Liver (tissue), 9 donors: ENCODE data around the gene XPR1. TPM values are rescaled to one million over a fixed set of nuclear protein-coding genes. Genes with fewer than 3 reads are reported as not detected.

Experiments used
- DNase-seq: peaks from one replicate; pipeline ENCODE4 v3.0.0-alpha.2; 2017; ENCODE audit warnings: low spot score
- H3K27ac ChIP-seq, 2 donors: one replicate each; pipeline ENCODE4 v1.7.0; 2013; ENCODE audit warnings: inconsistent platforms in 2 of 2, low read length in 2 of 2, control low read depth in 1 of 2, low read depth in 1 of 2, mild to moderate bottlenecking in 1 of 2
- H3K27me3 ChIP-seq, 4 donors: one replicate each; pipeline versions ENCODE4 v1.6.1 to v1.7.0; 2013; ENCODE audit warnings: low read length in 3 of 4, inconsistent platforms in 1 of 4, mild to moderate bottlenecking in 1 of 4, moderate library complexity in 1 of 4; ENCODE audit not compliant: control insufficient read depth in 4 of 4, insufficient read depth in 4 of 4
- H3K36me3 ChIP-seq, 4 donors: one replicate each; pipeline versions ENCODE4 v1.6.1 to v1.7.0; 2013; ENCODE audit warnings: low read length in 3 of 4, mild to moderate bottlenecking in 3 of 4, low read depth in 1 of 4, moderate library complexity in 1 of 4; ENCODE audit not compliant: control insufficient read depth in 4 of 4, insufficient read depth in 3 of 4
- H3K4me1 ChIP-seq, 4 donors: one replicate each; pipeline versions ENCODE4 v1.6.1 to v1.7.0; 2013; ENCODE audit warnings: low read length in 3 of 4, mild to moderate bottlenecking in 3 of 4, moderate library complexity in 1 of 4; ENCODE audit not compliant: control insufficient read depth in 4 of 4, insufficient read depth in 4 of 4
- H3K4me3 ChIP-seq, 3 donors: one replicate each; pipeline versions ENCODE4 v1.6.1 to v1.7.0; 2013; ENCODE audit warnings: low read length in 3 of 3, control low read depth in 1 of 3, low read depth in 1 of 3, mild to moderate bottlenecking in 1 of 3
- H3K9ac ChIP-seq, 2 donors: one replicate each; pipeline ENCODE4 v1.7.0; 2013; ENCODE audit warnings: low read length in 2 of 2, mild to moderate bottlenecking in 2 of 2, moderate library complexity in 2 of 2, control low read depth in 1 of 2, low read depth in 1 of 2
- H3K9me3 ChIP-seq, 4 donors: one replicate each; pipeline versions ENCODE4 v1.6.1 to v1.7.0; 2013; ENCODE audit warnings: low read length in 3 of 4; ENCODE audit not compliant: control insufficient read depth in 4 of 4
- EGR1 ChIP-seq, 2 donors: IDR thresholded peaks; 2 replicates each; pipeline ENCODE4 v1.6.1; 2016 to 2018; ENCODE audit warnings: antibody characterized with exemption in 2 of 2, low read depth in 2 of 2
- FOXA1 ChIP-seq: IDR thresholded peaks from 2 replicates; pipeline ENCODE4 v1.6.1; 2016; ENCODE audit warnings: antibody characterized with exemption
- FOXA2 ChIP-seq: IDR thresholded peaks from 2 replicates; pipeline ENCODE4 v1.6.1; 2016; ENCODE audit warnings: antibody characterized with exemption
- GABPA ChIP-seq, 2 donors: IDR thresholded peaks in 1 of 2; conservative IDR thresholded peaks in 1 of 2; 2 replicates each; pipeline ENCODE4 v1.6.1; 2016; ENCODE audit warnings: antibody characterized with exemption in 2 of 2, mild to moderate bottlenecking in 1 of 2, moderate library complexity in 1 of 2
- HNF4A ChIP-seq, 2 donors: conservative IDR thresholded peaks; 2 replicates each; pipeline ENCODE4 v1.6.1; 2016; ENCODE audit warnings: antibody characterized with exemption in 2 of 2, mild to moderate bottlenecking in 2 of 2
- HNF4G ChIP-seq: IDR thresholded peaks from 2 replicates; pipeline ENCODE4 v1.6.1; 2016; ENCODE audit warnings: antibody characterized with exemption
- JUND ChIP-seq, 2 donors: IDR thresholded peaks; 2 replicates each; pipeline ENCODE4 v1.6.1; 2016; ENCODE audit warnings: antibody characterized with exemption in 2 of 2
- NR2F2 ChIP-seq: IDR thresholded peaks from 2 replicates; pipeline ENCODE4 v1.6.1; 2016; ENCODE audit warnings: antibody characterized with exemption
- RAD21 ChIP-seq, 2 donors: IDR thresholded peaks; 2 replicates each; pipeline ENCODE4 v1.6.1; 2016; ENCODE audit warnings: antibody characterized with exemption in 2 of 2, mild to moderate bottlenecking in 2 of 2
- RXRA ChIP-seq, 2 donors: IDR thresholded peaks; 2 replicates each; pipeline ENCODE4 v1.6.1; 2017 to 2018; ENCODE audit warnings: antibody characterized with exemption in 2 of 2, mild to moderate bottlenecking in 1 of 2
- SP1 ChIP-seq: IDR thresholded peaks from 2 replicates; pipeline ENCODE4 v1.6.1; 2018; ENCODE audit warnings: antibody characterized with exemption, mild to moderate bottlenecking
- YY1 ChIP-seq: IDR thresholded peaks from 2 replicates; pipeline ENCODE4 v1.6.1; 2016; ENCODE audit warnings: antibody characterized with exemption, mild to moderate bottlenecking
- WGBS: extraction: QIAGEN DNeasy Blood & Tissue Kit; methylation state at CpG from one replicate; pipeline ENCODE4 v1.1.7; 2013; 5-methylcytosine and 5-hydroxymethylcytosine counted together
- polyA plus RNA-seq, 2 donors: library from polyadenylated mRNA; stranded (reverse) in 1 of 2; unstranded in 1 of 2; fragments of 200-250 nt in 1 of 2; fragments of >200 nt in 1 of 2; fragmentation: Nextera tagmentation in 1 of 2; extraction: Ambion mirVana in 1 of 2; gene quantifications; one replicate each; pipeline versions ENCODE4 v1.2.1 to v1.2.3, GENCODE V29; 2013 to 2015
- total RNA-seq, 2 donors: library from RNA; depleted of rRNA; stranded (reverse); fragments of >200 nt; gene quantifications; one replicate each; pipeline ENCODE4 v1.2.3, GENCODE V29; 2014
- TF ChIP-seq, protein P1 (sequence below): IDR thresholded peaks from 2 replicates; pipeline ENCODE4 v1.6.1; 2016; ENCODE audit warnings: antibody characterized with exemption
- TF ChIP-seq, protein P2 (sequence below): IDR thresholded peaks from 2 replicates; pipeline ENCODE4 v1.6.1; 2016; ENCODE audit warnings: antibody characterized with exemption
- TF ChIP-seq, protein P3 (sequence below): IDR thresholded peaks from 2 replicates; pipeline ENCODE4 v1.6.1; 2016; ENCODE audit warnings: antibody characterized with exemption, mild to moderate bottlenecking
- donor health status: healthy.
- donor health status: healthy.
- donor health status: healthy.
- donor health status: healthy.
- donor health status: healthy.

XPR1 gene
- total and polyA plus RNA-seq, 4 donors = 1.8 to 14.3 (median 5.9) TPM

GRCh38 chr1:180929389-180929788 lies 297.6 kb downstream of the XPR1 start:
- no peak for TF ChIP-seq NR2F2
- TF ChIP-seq HNF4A (conservative IDR thresholded peaks at IDR 0.05) = no peak
- TF ChIP-seq, protein P1, sequence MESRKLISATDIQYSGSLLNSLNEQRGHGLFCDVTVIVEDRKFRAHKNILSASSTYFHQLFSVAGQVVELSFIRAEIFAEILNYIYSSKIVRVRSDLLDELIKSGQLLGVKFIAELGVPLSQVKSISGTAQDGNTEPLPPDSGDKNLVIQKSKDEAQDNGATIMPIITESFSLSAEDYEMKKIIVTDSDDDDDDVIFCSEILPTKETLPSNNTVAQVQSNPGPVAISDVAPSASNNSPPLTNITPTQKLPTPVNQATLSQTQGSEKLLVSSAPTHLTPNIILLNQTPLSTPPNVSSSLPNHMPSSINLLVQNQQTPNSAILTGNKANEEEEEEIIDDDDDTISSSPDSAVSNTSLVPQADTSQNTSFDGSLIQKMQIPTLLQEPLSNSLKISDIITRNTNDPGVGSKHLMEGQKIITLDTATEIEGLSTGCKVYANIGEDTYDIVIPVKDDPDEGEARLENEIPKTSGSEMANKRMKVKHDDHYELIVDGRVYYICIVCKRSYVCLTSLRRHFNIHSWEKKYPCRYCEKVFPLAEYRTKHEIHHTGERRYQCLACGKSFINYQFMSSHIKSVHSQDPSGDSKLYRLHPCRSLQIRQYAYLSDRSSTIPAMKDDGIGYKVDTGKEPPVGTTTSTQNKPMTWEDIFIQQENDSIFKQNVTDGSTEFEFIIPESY = no peak
- TF ChIP-seq, protein P2, sequence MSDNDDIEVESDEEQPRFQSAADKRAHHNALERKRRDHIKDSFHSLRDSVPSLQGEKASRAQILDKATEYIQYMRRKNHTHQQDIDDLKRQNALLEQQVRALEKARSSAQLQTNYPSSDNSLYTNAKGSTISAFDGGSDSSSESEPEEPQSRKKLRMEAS = no peak
- no peak overlapping the region for H3K4me3 ChIP-seq
- H3K27me3 ChIP-seq = no peaks in the 10 kb centered on the region
- no peaks in the 10 kb centered on the region for H3K9me3 ChIP-seq
- no peak overlapping the region for H3K27ac ChIP-seq
- WGBS = 67% methylated on average over 3 of the region's 3 CpGs
- H3K36me3 ChIP-seq = no peaks in the 10 kb centered on the region
- peaks cover 1 to 11% (median 4%) of the 10 kb centered on the region in 4 donors for H3K4me1 ChIP-seq
- DNase-seq = no peak
- H3K9ac ChIP-seq = no peak overlapping the region

GRCh38 chr1:180930687-180931086 lies 298.9 kb downstream of the XPR1 start:
- Histone ChIP-seq H3K9ac (no peak overlapping the region), H3K36me3 (no peaks in the 10 kb centered on the region), H3K9me3 (no peaks in the 10 kb centered on the region), H3K4me3 (no peak overlapping the region), H3K27ac (no peak overlapping the region), H3K27me3 (no peaks in the 10 kb centered on the region), H3K4me1 (peaks cover 2 to 5% (median 4%) of the 10 kb centered on the region in 4 donors)
- WGBS = 96% methylated on average over 5 of the region's 5 CpGs
- no peak for TF ChIP-seq FOXA1
- TF ChIP-seq, protein P1 = no peak
- TF ChIP-seq SP1 = no peak
- TF ChIP-seq, protein P2 = no peak
- no peak for TF ChIP-seq GABPA (IDR thresholded peaks at IDR 0.05 in 1 of 2, conservative IDR thresholded peaks at IDR 0.05 in 1 of 2)
- no peak for TF ChIP-seq HNF4A (conservative IDR thresholded peaks at IDR 0.05)
- no peak for TF ChIP-seq JUND (IDR thresholded peaks at IDR 0.05)
- no peak for TF ChIP-seq FOXA2
- no peak for DNase-seq

- no peaks in the 10 kb centered on the region for H3K36me3 ChIP-seq
- H3K9me3 ChIP-seq = no peaks in the 10 kb centered on the region
- WGBS = 90% methylated on average over 4 of the region's 4 CpGs
- TF ChIP-seq RXRA (IDR thresholded peaks at IDR 0.05) (no peak), FOXA1 (no peak), NR2F2 (no peak), EGR1 (IDR thresholded peaks at IDR 0.05; ENCODE audit: low read depth in 2 of 2) (no peak), YY1 (no peak), RAD21 (IDR thresholded peaks at IDR 0.05) (no peak), SP1 (no peak), HNF4A (conservative IDR thresholded peaks at IDR 0.05) (no peak), HNF4G (no peak), FOXA2 (no peak)
- TF ChIP-seq, protein P1 = no peak
- TF ChIP-seq, protein P3, sequence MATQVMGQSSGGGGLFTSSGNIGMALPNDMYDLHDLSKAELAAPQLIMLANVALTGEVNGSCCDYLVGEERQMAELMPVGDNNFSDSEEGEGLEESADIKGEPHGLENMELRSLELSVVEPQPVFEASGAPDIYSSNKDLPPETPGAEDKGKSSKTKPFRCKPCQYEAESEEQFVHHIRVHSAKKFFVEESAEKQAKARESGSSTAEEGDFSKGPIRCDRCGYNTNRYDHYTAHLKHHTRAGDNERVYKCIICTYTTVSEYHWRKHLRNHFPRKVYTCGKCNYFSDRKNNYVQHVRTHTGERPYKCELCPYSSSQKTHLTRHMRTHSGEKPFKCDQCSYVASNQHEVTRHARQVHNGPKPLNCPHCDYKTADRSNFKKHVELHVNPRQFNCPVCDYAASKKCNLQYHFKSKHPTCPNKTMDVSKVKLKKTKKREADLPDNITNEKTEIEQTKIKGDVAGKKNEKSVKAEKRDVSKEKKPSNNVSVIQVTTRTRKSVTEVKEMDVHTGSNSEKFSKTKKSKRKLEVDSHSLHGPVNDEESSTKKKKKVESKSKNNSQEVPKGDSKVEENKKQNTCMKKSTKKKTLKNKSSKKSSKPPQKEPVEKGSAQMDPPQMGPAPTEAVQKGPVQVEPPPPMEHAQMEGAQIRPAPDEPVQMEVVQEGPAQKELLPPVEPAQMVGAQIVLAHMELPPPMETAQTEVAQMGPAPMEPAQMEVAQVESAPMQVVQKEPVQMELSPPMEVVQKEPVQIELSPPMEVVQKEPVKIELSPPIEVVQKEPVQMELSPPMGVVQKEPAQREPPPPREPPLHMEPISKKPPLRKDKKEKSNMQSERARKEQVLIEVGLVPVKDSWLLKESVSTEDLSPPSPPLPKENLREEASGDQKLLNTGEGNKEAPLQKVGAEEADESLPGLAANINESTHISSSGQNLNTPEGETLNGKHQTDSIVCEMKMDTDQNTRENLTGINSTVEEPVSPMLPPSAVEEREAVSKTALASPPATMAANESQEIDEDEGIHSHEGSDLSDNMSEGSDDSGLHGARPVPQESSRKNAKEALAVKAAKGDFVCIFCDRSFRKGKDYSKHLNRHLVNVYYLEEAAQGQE = no peak
- TF ChIP-seq, protein P2 = no peak
These were observed 299.7 kb downstream of the XPR1 start for GRCh38 chr1:180931529-180931928.

More at GRCh38 chr1:180931529-180931928, 299.7 kb downstream of the XPR1 start:
- no peak for DNase-seq
- no peak overlapping the region for H3K27ac ChIP-seq
- H3K27me3 ChIP-seq = no peaks in the 10 kb centered on the region
- H3K4me1 ChIP-seq = peaks cover 0 to 5% (median 3%) of the 10 kb centered on the region in 4 donors
- no peak overlapping the region for H3K9ac ChIP-seq
- no peak overlapping the region for H3K4me3 ChIP-seq
